Measurements from ENCODE around the gene PLCD1. TPM values are rescaled to one million over a fixed set of nuclear protein-coding genes. Genes with fewer than 3 reads are reported as not detected.

PLCD1 gene
- total and polyA plus RNA-seq, 5 donors: 11.2 to 17.7 (median 13.7) TPM

- 53% methylated on average over 7 of the region's 7 CpGs for WGBS
- Histone ChIP-seq H3K4me1 (ENCODE audit: control insufficient read depth, insufficient read depth, low read length) (peaks cover 4% of the 10 kb centered on the region), H3K4me3 (ENCODE audit: low read length) (no peak overlapping the region), H3K27me3 (ENCODE audit: control insufficient read depth, insufficient read depth) (no peaks in the 10 kb centered on the region), H3K9me3 (ENCODE audit: control insufficient read depth, low read length) (no peaks in the 10 kb centered on the region), H3K27ac (ENCODE audit: low read length) (no peak overlapping the region)
- peak in 2 of 3 donors; percentile 50 to 80 for DNase-seq
- intact Hi-C loops (cut with DNase I): loop anchor here in 3 of 4 donors (2.0 to 5.0 kb wide), 3 partner anchors 112 to 115 kb away; no protein-coding TSS in a partner anchor
- peak; percentile 42 to 51 for ATAC-seq
Measured at GRCh38 chr3:37969596-37970100, 59.8 kb downstream of the PLCD1 start.

GRCh38 chr3:37968813-37969595 is 60.4 kb downstream of the PLCD1 start:
- 53% methylated on average over 15 of the region's 15 CpGs for WGBS
- Histone ChIP-seq H3K4me3 (ENCODE audit: low read length) (no peak overlapping the region), H3K27ac (ENCODE audit: low read length) (peak overlapping the region; percentile 69), H3K27me3 (ENCODE audit: control insufficient read depth, insufficient read depth) (no peaks in the 10 kb centered on the region), H3K4me1 (ENCODE audit: control insufficient read depth, insufficient read depth, low read length) (peaks cover 4% of the 10 kb centered on the region), H3K9me3 (ENCODE audit: control insufficient read depth, low read length) (no peaks in the 10 kb centered on the region)
- peak; percentile 64 to 74 for ATAC-seq
- peak in 2 of 3 donors; percentile 69 to 76 for DNase-seq
- intact Hi-C loops (cut with DNase I): loop anchor here in 3 of 4 donors (2.0 to 5.0 kb wide), 3 partner anchors 112 to 114 kb away; no protein-coding TSS in a partner anchor

- 51% methylated on average over 9 of the region's 9 CpGs for WGBS
- intact Hi-C loops (cut with DNase I): loop anchor here in 3 of 4 donors (2.0 to 5.0 kb wide), 3 partner anchors 111 to 113 kb away; no protein-coding TSS in a partner anchor
- Histone ChIP-seq H3K27ac (ENCODE audit: low read length) (peak overlapping the region; percentile 69), H3K27me3 (ENCODE audit: control insufficient read depth, insufficient read depth) (no peaks in the 10 kb centered on the region), H3K4me1 (ENCODE audit: control insufficient read depth, insufficient read depth, low read length) (peaks cover 4% of the 10 kb centered on the region), H3K4me3 (ENCODE audit: low read length) (no peak overlapping the region), H3K9me3 (ENCODE audit: control insufficient read depth, low read length) (no peaks in the 10 kb centered on the region)
- DNase-seq (no peak), ATAC-seq (no peak)
Measured at GRCh38 chr3:37968199-37968598, 61.2 kb downstream of the PLCD1 start.

- H3K4me3 ChIP-seq (ENCODE audit: low read length): no peak overlapping the region
- H3K27me3 ChIP-seq (ENCODE audit: control insufficient read depth, insufficient read depth): no peaks in the 10 kb centered on the region
- H3K27ac ChIP-seq (ENCODE audit: low read length): no peak overlapping the region
- DNase-seq: peak; percentile 73 to 87 (median 79)
- H3K9me3 ChIP-seq (ENCODE audit: control insufficient read depth, low read length): no peaks in the 10 kb centered on the region
- peaks cover 4% of the 10 kb centered on the region for H3K4me1 ChIP-seq (ENCODE audit: control insufficient read depth, insufficient read depth, low read length)
- WGBS: 50% methylated on average over 7 of the region's 7 CpGs
- intact Hi-C loops (cut with DNase I): loop anchor here in 2 of 4 donors (2.0 to 5.0 kb wide), 2 partner anchors 110 to 111 kb away; no protein-coding TSS in a partner anchor
- ATAC-seq: peak; percentile 70 to 73
Measured at GRCh38 chr3:37967260-37967881, 62.1 kb downstream of the PLCD1 start.

- DNase-seq: no peak
- Histone ChIP-seq H3K9me3 (ENCODE audit: control insufficient read depth, low read length) (no peaks in the 10 kb centered on the region), H3K4me1 (ENCODE audit: control insufficient read depth, insufficient read depth, low read length) (peaks cover 4% of the 10 kb centered on the region), H3K4me3 (ENCODE audit: low read length) (no peak overlapping the region), H3K27ac (ENCODE audit: low read length) (no peak overlapping the region), H3K27me3 (ENCODE audit: control insufficient read depth, insufficient read depth) (no peaks in the 10 kb centered on the region)
- intact Hi-C loops (cut with DNase I): loop anchor here in 1 of 4 donors (5.0 kb wide), 1 partner anchor 107 kb away; no protein-coding TSS in a partner anchor
- 95% methylated on average over 1 of the region's 1 CpG for WGBS
- no peak for ATAC-seq
Measured at GRCh38 chr3:37964716-37965115, 64.7 kb downstream of the PLCD1 start.

GRCh38 chr3:37964146-37964545 is 65.3 kb downstream of the PLCD1 start:
- no peak for DNase-seq
- ATAC-seq: no peak
- WGBS: 96% methylated on average over 3 of the region's 3 CpGs
- H3K4me3 ChIP-seq (ENCODE audit: low read length): no peak overlapping the region
- intact Hi-C loops (cut with DNase I): no loop called here
- H3K27ac ChIP-seq (ENCODE audit: low read length): no peak overlapping the region
- H3K27me3 ChIP-seq (ENCODE audit: control insufficient read depth, insufficient read depth): no peaks in the 10 kb centered on the region
- H3K4me1 ChIP-seq (ENCODE audit: control insufficient read depth, insufficient read depth, low read length): no peaks in the 10 kb centered on the region
- no peaks in the 10 kb centered on the region for H3K9me3 ChIP-seq (ENCODE audit: control insufficient read depth, low read length)

- H3K27ac ChIP-seq (ENCODE audit: low read length): no peak overlapping the region
- H3K27me3 ChIP-seq (ENCODE audit: control insufficient read depth, insufficient read depth): no peaks in the 10 kb centered on the region
- ATAC-seq (no peak), DNase-seq (no peak)
- no peaks in the 10 kb centered on the region for H3K4me1 ChIP-seq (ENCODE audit: control insufficient read depth, insufficient read depth, low read length)
- intact Hi-C loops (cut with DNase I): no loop called here
- 85% methylated on average over 3 of the region's 3 CpGs for WGBS
- H3K9me3 ChIP-seq (ENCODE audit: control insufficient read depth, low read length): no peaks in the 10 kb centered on the region
- no peak overlapping the region for H3K4me3 ChIP-seq (ENCODE audit: low read length)
Measured at GRCh38 chr3:37963635-37964034, 65.8 kb downstream of the PLCD1 start.

GRCh38 chr3:37963016-37963415 is 66.4 kb downstream of the PLCD1 start:
- ATAC-seq (no peak), DNase-seq (no peak)
- Histone ChIP-seq H3K27me3 (ENCODE audit: control insufficient read depth, insufficient read depth) (no peaks in the 10 kb centered on the region), H3K4me3 (ENCODE audit: low read length) (no peak overlapping the region), H3K9me3 (ENCODE audit: control insufficient read depth, low read length) (no peaks in the 10 kb centered on the region), H3K4me1 (ENCODE audit: control insufficient read depth, insufficient read depth, low read length) (no peaks in the 10 kb centered on the region), H3K27ac (ENCODE audit: low read length) (no peak overlapping the region)
- WGBS: 57% methylated on average over 5 of the region's 5 CpGs
- intact Hi-C loops (cut with DNase I): no loop called here

- DNase-seq (no peak), ATAC-seq (peak in 1 of 2 donors; percentile 41)
- H3K27me3 ChIP-seq (ENCODE audit: control insufficient read depth, insufficient read depth): no peaks in the 10 kb centered on the region
- H3K4me1 ChIP-seq (ENCODE audit: control insufficient read depth, insufficient read depth, low read length): peaks cover 2% of the 10 kb centered on the region
- no peak overlapping the region for H3K27ac ChIP-seq (ENCODE audit: low read length)
- intact Hi-C loops (cut with DNase I): no loop called here
- 67% methylated on average over 6 of the region's 6 CpGs for WGBS
- H3K9me3 ChIP-seq (ENCODE audit: control insufficient read depth, low read length): no peaks in the 10 kb centered on the region
- H3K4me3 ChIP-seq (ENCODE audit: low read length): no peak overlapping the region
Measured at GRCh38 chr3:37961622-37962431, 67.6 kb downstream of the PLCD1 start.

GRCh38 chr3:37957539-37957936 is 71.9 kb downstream of the PLCD1 start:
- H3K27me3 ChIP-seq (ENCODE audit: control insufficient read depth, insufficient read depth): no peaks in the 10 kb centered on the region
- DNase-seq (no peak), ATAC-seq (peak; percentile 55 to 58)
- H3K9me3 ChIP-seq (ENCODE audit: control insufficient read depth, low read length): no peaks in the 10 kb centered on the region
- H3K4me1 ChIP-seq (ENCODE audit: control insufficient read depth, insufficient read depth, low read length): peaks cover 7% of the 10 kb centered on the region
- intact Hi-C loops (cut with DNase I): no loop called here
- H3K4me3 ChIP-seq (ENCODE audit: low read length): no peak overlapping the region
- 66% methylated on average over 7 of the region's 7 CpGs for WGBS
- H3K27ac ChIP-seq (ENCODE audit: low read length): peak overlapping the region; percentile 50
